Neural crest cell (in vitro differentiated cells): ENCODE data around the gene TSPEAR. TPM values are rescaled to one million over a fixed set of nuclear protein-coding genes. Genes with fewer than 3 reads are reported as not detected.
"Not testable (repeated sequence)": the region's sequence is repeated elsewhere in the genome, so short reads cannot be mapped to it uniquely, and the experiment has no call there.

Experiments
- DNase-seq: peaks from one replicate; pipeline ENCODE4 v3.0.0; 2021; ENCODE audit warnings: low read depth, mixed read lengths, low spot score
- H3K27ac Mint-ChIP-seq: one replicate; pipeline ENCODE4 v1.8.0; 2021; ENCODE audit warnings: mild to moderate bottlenecking, mixed read lengths; ENCODE audit not compliant: unreplicated experiment
- H3K27me3 Mint-ChIP-seq: 2 replicates; pipeline ENCODE4 v1.8.0; 2021; ENCODE audit warnings: low read depth, mild to moderate bottlenecking, mixed read lengths
- H3K36me3 Mint-ChIP-seq: 2 replicates; pipeline ENCODE4 v1.8.0; 2021; ENCODE audit warnings: low read depth, mild to moderate bottlenecking, mixed read lengths
- H3K4me1 Mint-ChIP-seq: 2 replicates; pipeline ENCODE4 v1.8.0; 2021; ENCODE audit warnings: mixed read lengths
- H3K4me3 Mint-ChIP-seq: one replicate; pipeline ENCODE4 v1.8.0; 2021; ENCODE audit warnings: mild to moderate bottlenecking, mixed read lengths
- H3K9me3 Mint-ChIP-seq: 2 replicates; pipeline ENCODE4 v1.8.0; 2021; ENCODE audit warnings: mixed read lengths
- CTCF ChIP-seq: fragments of 200-600 bp; sonication (generic); conservative IDR thresholded peaks from 2 replicates; pipeline ENCODE4 v1.5.0; 2021; ENCODE audit warnings: antibody characterized with exemption, mild to moderate bottlenecking
- total RNA-seq: library from RNA; stranded (reverse); gene quantifications from 2 replicates; pipeline ENCODE4 v1.2.1, GENCODE V29; 2021

The TSPEAR gene
- total RNA-seq, 1 donor from 2014 or later, result not detected

GRCh38 chr21:44686843-44687561, 24.4 kb downstream of the TSPEAR start:
- Mint-ChIP-seq H3K4me1 (peaks cover 6% of the 10 kb centered on the region), H3K4me3 (no peak overlapping the region), H3K27me3 (peaks cover 62% of the 10 kb centered on the region), H3K27ac (no peak overlapping the region), H3K9me3 (no peaks in the 10 kb centered on the region), H3K36me3 (peaks cover 2% of the 10 kb centered on the region)
- no peak for DNase-seq
- no peak for TF ChIP-seq CTCF

GRCh38 chr21:44686000-44686781, 25.2 kb downstream of the TSPEAR start:
- H3K27me3 Mint-ChIP-seq, result peaks cover 59% of the 10 kb centered on the region
- H3K27ac Mint-ChIP-seq, result no peak overlapping the region
- no peak for DNase-seq
- H3K36me3 Mint-ChIP-seq, result no peaks in the 10 kb centered on the region
- TF ChIP-seq CTCF, result no peak
- H3K4me3 Mint-ChIP-seq, result no peak overlapping the region
- H3K4me1 Mint-ChIP-seq, result peaks cover 6% of the 10 kb centered on the region
- H3K9me3 Mint-ChIP-seq, result no peaks in the 10 kb centered on the region

GRCh38 chr21:44685050-44685449, 26.3 kb downstream of the TSPEAR start:
- peaks cover 59% of the 10 kb centered on the region for H3K27me3 Mint-ChIP-seq
- H3K27ac Mint-ChIP-seq, H3K36me3 Mint-ChIP-seq, H3K9me3 Mint-ChIP-seq, H3K4me1 Mint-ChIP-seq, H3K4me3 Mint-ChIP-seq, DNase-seq: not testable (repeated sequence)

GRCh38 chr21:44684483-44684882, 26.9 kb downstream of the TSPEAR start:
- H3K4me3 Mint-ChIP-seq, result no peak overlapping the region
- H3K4me1 Mint-ChIP-seq, result peaks cover 6% of the 10 kb centered on the region
- peaks cover 61% of the 10 kb centered on the region for H3K27me3 Mint-ChIP-seq
- no peak overlapping the region for H3K27ac Mint-ChIP-seq
- no peaks in the 10 kb centered on the region for H3K9me3 Mint-ChIP-seq
- no peaks in the 10 kb centered on the region for H3K36me3 Mint-ChIP-seq
- TF ChIP-seq CTCF, result no peak
- no peak for DNase-seq

- TF ChIP-seq CTCF, result no peak
- no peak for DNase-seq
- H3K4me1 Mint-ChIP-seq, result peaks cover 6% of the 10 kb centered on the region
- no peak overlapping the region for H3K27ac Mint-ChIP-seq
- no peaks in the 10 kb centered on the region for H3K9me3 Mint-ChIP-seq
- no peaks in the 10 kb centered on the region for H3K36me3 Mint-ChIP-seq
- no peak overlapping the region for H3K4me3 Mint-ChIP-seq
- H3K27me3 Mint-ChIP-seq, result peaks cover 65% of the 10 kb centered on the region
Observed at GRCh38 chr21:44684077-44684476, 27.3 kb downstream of the TSPEAR start.

- H3K4me1 Mint-ChIP-seq, result peaks cover 6% of the 10 kb centered on the region
- no peak overlapping the region for H3K4me3 Mint-ChIP-seq
- DNase-seq, result no peak
- no peak for TF ChIP-seq CTCF
- no peaks in the 10 kb centered on the region for H3K36me3 Mint-ChIP-seq
- no peak overlapping the region for H3K27ac Mint-ChIP-seq
- H3K27me3 Mint-ChIP-seq, result peaks cover 60% of the 10 kb centered on the region
- H3K9me3 Mint-ChIP-seq, result no peaks in the 10 kb centered on the region
Observed at GRCh38 chr21:44682580-44683151, 28.7 kb downstream of the TSPEAR start.
